Sciatic nerve (tissue), 2 donors: ENCODE measurements around the gene FRMPD2. TPM values are rescaled to one million over a fixed set of nuclear protein-coding genes. Genes with fewer than 3 reads are reported as not detected.
"Not testable (repeated sequence)": the region's sequence is repeated elsewhere in the genome, so short reads cannot be mapped to it uniquely, and the experiment has no call there.

ENCODE experiments used
- ATAC-seq: fragments of 200-7000 bp; cut with Tn5 transposase; one replicate; pipeline ENCODE4 v1.9.1; 2020; ENCODE audit warnings: mild to moderate bottlenecking, moderate library complexity
- DNase-seq: peaks from one replicate; pipeline ENCODE4 v3.0.0-alpha.2; 2020; ENCODE audit warnings: low spot score
- intact Hi-C: fragments of 100-400 bp; cut with DNase I; formaldehyde crosslinking; loops from one replicate; pipeline ENCODE4 v1.14.2; 2022
- total RNA-seq: library from RNA; stranded (reverse); fragmentation: NEBNext Ultra II Directional; extraction: Animal tissue kit (Norgen Biotek cat#: 25700); gene quantifications from one replicate; pipeline ENCODE4 v1.2.1, GENCODE V29; 2021
- donor health status: DM: no; HTN: no; CAD: no.
- donor health status: DM: no; HTN: no; CAD: no.

Gene FRMPD2
- total RNA-seq, 1 donor from 2014 or later: 0.13 TPM

GRCh38 chr10:48239618-48240017 lies 34.9 kb downstream of the FRMPD2 start:
- intact Hi-C loops: no loop called here
- ATAC-seq: no peak

DNA sequence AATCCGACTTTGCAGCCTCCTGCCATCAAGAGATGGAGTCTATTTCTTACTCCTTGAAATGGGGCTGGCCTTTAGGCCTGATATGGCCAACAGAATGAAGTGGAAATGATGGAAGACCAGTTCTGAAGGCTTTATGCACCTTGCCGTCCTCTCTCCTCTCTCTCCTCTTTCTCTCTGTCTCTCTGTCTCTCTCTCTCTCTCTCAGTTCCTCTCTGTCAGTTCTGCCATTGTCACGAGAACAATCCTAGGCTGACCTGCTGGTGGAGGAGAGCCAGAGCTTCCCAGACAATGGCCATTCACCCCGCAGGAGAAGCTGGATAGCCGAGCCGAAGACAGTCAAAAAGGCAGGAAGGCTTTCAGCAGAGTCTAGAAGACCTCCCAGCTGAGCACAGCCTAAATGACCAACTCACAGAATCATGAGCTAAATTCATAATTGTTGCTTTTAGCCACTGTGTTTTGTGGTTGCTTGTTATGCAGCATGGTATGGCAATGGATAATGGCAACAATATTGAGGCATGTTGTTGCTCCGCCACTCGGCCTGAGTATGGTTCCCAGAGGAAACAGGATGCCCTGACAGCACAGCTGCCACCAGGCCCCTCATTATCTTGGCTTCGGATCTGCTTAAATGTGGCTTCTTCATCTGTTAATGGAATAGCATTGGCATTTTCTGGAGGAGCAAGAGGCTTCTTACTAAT lies 35.5 kb downstream of the FRMPD2 start:
- DNase-seq: no peak
- no peak for ATAC-seq
- intact Hi-C loops: no loop called here

More at GRCh38 chr10:48239618-48240017, 34.9 kb downstream of the FRMPD2 start:
- DNase-seq: no peak

GRCh38 chr10:48237259-48238250 lies 36.9 kb downstream of the FRMPD2 start:
- ATAC-seq (no peak), DNase-seq (no peak)
- intact Hi-C loops: no loop called here

GRCh38 chr10:48236199-48236621 lies 38.3 kb downstream of the FRMPD2 start:
- intact Hi-C loops: no loop called here
- no peak for ATAC-seq
- no peak for DNase-seq

- intact Hi-C loops: no loop called here
These were observed 39.0 kb downstream of the FRMPD2 start for GRCh38 chr10:48235501-48235900.

GRCh38 chr10:48234787-48235186 lies 39.7 kb downstream of the FRMPD2 start:
- DNase-seq (no peak), ATAC-seq (no peak)

More at GRCh38 chr10:48235501-48235900, 39.0 kb downstream of the FRMPD2 start:
- DNase-seq: no peak
- ATAC-seq: no peak

DNA sequence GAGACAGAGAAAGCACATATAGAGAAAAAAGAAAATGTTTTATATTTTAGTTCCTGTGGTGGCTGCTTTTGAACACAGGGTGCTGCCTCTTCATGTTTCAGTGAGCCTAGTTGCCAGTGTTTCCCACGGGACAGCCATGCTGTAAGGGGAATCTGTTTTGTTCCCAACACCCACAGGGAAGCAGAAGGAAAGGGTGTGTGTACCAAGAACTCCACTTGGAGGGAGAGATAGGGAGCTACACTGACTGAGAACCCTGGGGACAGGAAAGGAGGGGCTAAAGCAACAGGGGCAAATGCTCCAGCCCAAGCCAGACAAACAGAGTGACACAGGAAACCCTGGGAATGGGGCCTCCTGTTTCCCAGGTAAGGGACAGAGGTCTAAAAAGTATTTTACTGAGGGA lies 40.2 kb downstream of the FRMPD2 start:
- intact Hi-C loops: no loop called here
- no peak for DNase-seq
- ATAC-seq: no peak

More at GRCh38 chr10:48234787-48235186, 39.7 kb downstream of the FRMPD2 start:
- intact Hi-C loops: no loop called here

DNA sequence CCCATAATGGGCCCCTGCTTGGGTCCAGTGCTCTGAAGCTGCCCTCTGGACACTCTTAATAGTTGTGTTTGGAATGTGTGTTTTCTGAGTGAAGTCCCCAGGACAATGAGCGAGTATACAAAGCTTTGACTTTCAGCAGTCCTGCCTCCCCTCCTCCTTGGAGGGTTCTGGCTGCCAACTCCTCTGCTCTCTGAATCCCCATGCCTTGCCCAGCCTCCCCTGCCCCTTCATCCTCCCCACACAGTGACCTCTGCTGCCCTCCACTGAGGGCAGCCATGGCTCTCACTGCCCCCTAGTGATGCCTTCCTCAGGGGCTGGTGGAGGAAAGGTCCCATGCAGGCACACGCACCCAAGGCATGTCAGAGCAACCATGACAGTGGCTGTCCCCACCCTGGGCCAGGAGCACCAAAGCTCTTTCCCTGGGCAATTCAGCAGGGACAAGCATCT lies 40.9 kb downstream of the FRMPD2 start:
- intact Hi-C loops: no loop called here
- DNase-seq (no peak), ATAC-seq (no peak)

DNA sequence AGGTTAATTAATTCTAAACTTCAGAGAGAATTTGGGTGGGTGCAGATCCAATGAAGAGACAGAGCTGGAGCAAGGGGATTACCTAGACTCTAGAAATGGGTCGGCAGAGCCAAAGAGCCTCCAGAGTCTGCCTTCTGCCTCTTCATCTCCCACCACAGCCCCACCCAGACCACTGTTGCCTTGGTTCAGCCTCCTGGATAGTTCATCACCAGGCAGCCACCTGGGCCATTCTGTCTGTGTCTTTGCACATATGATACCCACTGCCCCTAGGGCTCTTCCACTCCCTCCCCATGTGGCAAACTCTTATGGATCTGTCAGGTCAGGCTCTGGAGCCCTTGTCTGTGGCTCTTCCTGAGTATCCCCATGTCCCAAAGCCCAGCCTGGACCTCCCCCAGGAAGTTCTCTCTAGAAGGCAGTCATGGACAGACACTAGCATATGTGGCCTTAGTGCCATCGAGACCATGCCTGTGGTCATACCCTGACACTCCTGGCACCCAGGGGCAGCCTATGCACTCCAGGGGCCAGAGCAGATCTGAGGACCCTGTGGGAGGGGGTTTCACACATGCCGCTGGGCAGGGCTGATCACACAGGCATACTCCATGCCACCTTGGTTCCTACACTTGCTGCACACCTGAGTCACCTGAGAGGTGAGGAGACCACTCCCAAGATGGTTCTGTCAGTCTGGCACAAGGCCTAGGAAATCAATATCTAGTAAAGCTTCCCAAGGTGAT lies 41.6 kb downstream of the FRMPD2 start:
- DNase-seq (no peak), ATAC-seq (no peak)
- intact Hi-C loops: no loop called here

- no peak for DNase-seq
- intact Hi-C loops: no loop called here
- no peak for ATAC-seq
These were observed 42.7 kb downstream of the FRMPD2 start for GRCh38 chr10:48231699-48232315.

- intact Hi-C loops: no loop called here
- DNase-seq: no peak
- no peak for ATAC-seq
These were observed 43.3 kb downstream of the FRMPD2 start for GRCh38 chr10:48231178-48231577.

- DNase-seq: no peak
- intact Hi-C loops: no loop called here
- ATAC-seq: no peak
These were observed 47.3 kb downstream of the FRMPD2 start for GRCh38 chr10:48227213-48227612.

- intact Hi-C loops: no loop called here
- DNase-seq (no peak), ATAC-seq (no peak)
These were observed 49.4 kb downstream of the FRMPD2 start for GRCh38 chr10:48224979-48225560.

- intact Hi-C loops: no loop called here
- ATAC-seq: no peak
- DNase-seq: no peak
These were observed 50.2 kb downstream of the FRMPD2 start for GRCh38 chr10:48224296-48224695.

GRCh38 chr10:48221814-48222213 lies 52.7 kb downstream of the FRMPD2 start:
- ATAC-seq (no peak), DNase-seq (no peak)
- intact Hi-C loops: no loop called here

DNA sequence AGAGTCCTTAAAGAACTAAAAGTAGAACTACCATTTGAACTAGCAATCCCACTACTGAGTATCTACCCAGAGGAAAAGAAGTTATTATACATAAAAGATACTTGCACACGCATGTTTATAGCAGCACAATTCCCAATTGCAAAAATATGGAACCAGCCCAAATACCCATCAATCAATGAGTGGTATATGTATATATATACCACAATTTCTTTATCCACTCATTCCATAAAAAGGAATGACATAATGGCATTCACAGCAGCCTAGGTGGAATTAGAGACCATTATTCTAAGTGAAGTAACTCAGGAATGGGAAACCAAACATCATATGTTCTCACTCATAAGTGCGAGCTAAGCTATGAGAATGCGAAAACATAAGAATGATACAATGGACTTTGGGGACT lies 53.5 kb downstream of the FRMPD2 start:
- DNase-seq, intact Hi-C loops, ATAC-seq: not testable (repeated sequence)

GRCh38 chr10:48219194-48219593 lies 55.3 kb downstream of the FRMPD2 start:
- DNase-seq (no peak), ATAC-seq (no peak)
- intact Hi-C loops: no loop called here

DNA sequence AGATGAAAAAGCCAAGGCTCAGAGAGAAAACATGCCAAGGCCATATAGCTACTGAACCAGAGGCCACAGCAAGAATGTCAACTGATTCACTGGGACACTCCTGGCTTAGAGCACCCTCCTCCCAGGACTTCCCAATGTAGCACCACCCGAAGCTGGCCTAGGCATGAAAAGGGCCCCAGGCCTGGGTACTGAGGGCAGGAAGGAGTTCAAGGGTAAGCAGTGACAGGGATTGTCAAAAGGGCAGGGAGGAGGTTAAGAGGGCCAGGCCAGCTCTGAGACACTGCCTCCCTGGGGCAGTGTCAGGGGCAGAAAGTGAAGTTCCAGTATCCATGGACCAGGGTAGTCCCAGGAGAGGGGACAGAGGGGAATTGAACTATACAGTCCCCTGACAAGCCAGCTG lies 57.8 kb downstream of the FRMPD2 start:
- DNase-seq (no peak), ATAC-seq (no peak)
- intact Hi-C loops: no loop called here

DNA sequence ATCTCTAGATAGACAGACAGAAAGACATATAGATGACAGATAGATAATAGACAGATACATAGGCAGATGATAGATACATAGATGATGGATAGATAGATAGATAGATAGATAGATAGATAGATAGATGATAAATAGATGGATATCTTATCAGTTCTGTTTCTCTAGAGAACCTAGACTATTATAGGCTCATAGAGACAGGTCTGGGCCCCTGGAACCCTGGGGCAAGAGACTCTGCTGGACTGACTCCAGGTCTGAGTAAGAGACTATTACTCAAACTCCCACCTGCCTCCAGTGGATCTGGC lies 58.3 kb downstream of the FRMPD2 start:
- intact Hi-C loops: no loop called here
- no peak for ATAC-seq
- no peak for DNase-seq
